Stimulated activated CD4-positive, alpha-beta T cell treated with anti-CD3 and anti-CD28 coated beads, TNF-alpha, amount 100 ng/mL, for 1 hour (primary cell): ENCODE data around the gene PHF20.
"Not testable (repeated sequence)": the region's sequence is repeated elsewhere in the genome, so short reads cannot be mapped to it uniquely, and the experiment has no call there.

ENCODE experiments used
- DNase-seq, 3 donors: peaks; one replicate each; pipeline ENCODE4 v3.0.0-alpha.2; 2020; ENCODE audit warnings: low read depth in 3 of 3, low spot score in 1 of 3

The PHF20 gene

DNA sequence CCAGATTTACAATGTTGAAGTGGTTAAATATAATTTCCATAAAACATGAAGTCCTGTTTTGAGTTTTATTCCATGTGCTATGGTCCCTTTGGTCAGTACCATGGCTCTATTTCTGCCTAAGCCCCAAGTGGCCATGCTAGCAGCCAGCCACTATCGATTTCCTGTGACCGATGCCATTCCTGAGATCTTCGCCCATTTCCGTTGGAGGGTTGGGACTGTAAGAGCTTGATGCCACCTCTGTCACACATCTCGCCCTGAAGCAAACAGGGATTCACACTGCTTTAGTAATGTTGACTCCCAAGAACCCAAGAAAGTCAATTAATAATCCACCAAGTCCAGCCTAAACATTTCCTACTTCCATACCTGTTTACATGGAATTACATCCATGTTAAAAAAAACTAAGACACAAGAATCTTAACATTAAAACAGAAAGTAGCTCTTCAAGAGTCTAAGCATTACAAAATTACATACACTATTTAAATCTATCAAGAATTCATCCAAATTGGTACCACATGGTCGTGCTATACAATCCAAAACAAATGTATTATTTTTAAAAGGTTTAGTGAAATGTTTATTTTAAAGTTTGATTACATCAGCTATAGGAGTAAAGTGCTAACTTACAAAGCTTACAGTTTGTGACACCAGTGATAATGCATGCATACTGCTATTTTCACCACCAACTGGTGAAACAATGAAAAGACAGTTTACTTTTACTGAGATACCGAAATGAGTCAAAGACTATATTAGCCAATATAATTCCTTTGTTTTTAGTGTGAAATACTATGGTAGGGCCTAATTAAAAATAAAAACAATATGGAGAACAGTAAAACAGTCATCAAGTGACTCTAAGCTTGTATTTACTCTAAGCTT is 32.3 kb upstream of the PHF20 start:
- no peak for DNase-seq

GRCh38 chr20:35741892-35742740 is 29.7 kb upstream of the PHF20 start, which contains the start of gene RBM39:
Gene RBM39, minus strand, starts transcription at chr20:35742260. Its CDS starts 1,386 bp downstream, at chr20:35740874.
- DNase-seq: peak; percentile 93 to 99 (median 98)

DNA sequence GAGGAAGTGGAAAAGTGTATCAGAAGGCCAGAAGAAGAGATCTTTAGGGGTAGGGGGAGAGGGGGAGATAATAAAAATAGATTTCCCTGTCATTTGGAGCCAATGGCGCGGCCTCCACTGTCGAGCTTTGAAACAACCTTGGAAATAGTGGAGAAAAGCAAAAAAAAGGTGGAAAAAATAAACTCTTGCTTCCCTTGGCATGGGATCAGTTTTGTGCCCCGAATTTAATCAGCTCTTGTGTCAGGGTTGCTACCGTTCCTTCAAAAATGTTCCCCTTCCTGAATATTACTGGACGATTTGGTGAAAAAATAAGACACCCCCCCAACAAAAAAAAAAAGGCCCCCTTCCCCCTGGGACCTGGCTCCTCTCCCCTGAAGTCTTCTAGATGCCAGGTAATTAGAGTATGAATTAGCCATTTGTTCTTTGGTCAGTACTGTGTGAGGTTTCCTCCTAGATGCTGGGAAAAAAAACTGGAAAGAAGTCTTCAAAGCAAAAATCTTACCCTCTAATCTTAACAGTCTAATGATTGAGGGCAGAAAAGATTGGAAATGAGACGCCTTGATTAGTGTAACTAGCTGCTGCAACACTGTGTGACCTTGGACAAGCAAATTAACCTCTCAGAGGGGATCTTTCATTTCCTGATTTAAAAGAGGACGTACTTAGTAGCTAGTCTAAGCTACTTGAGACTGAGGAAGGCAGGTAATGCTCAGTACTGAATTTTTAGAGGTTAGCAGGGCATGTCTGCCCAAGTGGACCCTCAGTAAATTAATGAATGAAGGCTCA is 28.9 kb upstream of the PHF20 start:
- DNase-seq: no peak

DNA sequence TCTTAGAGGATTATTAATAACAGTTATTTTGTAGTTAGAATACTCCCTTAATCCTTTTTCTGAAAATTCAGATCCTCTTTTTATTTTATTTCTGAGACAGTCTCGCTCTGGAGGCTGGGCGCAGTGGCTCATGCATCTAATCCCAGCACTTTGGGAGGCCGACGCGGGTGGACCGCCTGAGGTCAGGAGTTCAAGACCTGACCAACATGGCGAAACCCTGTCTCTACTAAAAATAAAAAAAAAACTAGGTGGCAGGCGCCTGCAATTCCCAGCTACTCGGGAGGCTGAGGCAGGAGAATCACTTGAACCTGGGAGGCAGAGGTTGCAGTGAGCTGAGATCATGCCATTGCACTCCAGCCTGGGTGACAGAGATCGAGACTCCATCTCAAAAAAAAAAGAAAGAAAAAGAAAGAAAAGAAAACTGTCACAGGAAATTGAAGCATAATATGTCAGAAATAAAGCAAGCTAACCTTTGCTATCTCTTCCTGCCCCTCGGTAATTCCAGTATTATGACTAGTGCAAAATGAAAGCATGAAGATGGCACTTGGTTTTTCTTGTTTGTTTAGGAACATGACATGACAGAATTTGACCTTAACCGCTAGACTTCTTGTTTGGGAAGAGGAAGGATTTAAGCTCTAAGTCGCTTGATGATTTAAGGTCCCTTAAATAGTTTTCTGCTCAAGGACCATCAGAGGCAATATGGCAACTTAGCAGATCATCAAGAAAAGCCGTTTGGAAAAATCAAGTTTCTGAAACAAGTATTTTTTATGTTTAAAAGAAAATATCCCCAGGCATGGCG is 27.9 kb upstream of the PHF20 start:
- no peak for DNase-seq

DNA sequence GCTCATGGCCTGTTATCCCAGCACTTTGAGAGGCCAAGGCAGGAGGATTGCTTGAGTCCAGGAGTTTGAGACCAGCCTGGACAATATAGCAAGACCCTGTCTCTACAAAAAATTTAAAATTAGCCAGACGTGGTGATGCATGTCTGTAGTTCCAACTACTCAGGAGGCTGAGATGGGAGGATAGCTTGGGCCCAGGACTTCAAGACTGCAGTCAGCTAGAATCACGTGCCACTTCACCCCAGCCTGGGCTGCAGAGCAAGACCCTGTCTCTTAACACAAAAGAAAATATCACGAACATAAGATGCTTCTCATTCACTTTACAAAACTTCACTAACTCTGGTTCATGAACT is 27.3 kb upstream of the PHF20 start:
- not testable (repeated sequence) for DNase-seq

GRCh38 chr20:35750611-35751010 is 21.2 kb upstream of the PHF20 start:
- DNase-seq: no peak

DNA sequence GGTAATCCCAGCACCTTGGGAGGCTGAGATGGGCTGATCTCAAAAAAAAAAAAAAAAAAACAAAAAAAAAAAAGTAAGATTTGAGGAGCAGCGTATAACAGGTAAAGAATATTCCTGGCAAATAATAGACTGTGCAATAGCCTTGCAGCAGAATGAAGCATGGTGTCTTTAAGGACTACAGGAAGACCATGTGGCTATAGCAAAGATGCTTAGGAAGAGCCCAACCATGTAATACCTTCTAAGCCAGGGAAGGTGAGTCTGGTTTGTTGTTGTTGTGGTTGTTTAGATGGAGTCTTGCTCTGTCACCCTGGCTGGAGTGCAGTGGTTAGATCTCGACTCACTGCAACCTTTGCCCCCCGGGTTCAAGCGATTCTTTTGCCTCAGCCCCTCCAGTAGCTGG is 15.4 kb upstream of the PHF20 start:
- no peak for DNase-seq

GRCh38 chr20:35757098-35757705 is 14.6 kb upstream of the PHF20 start:
- DNase-seq: no peak

DNA sequence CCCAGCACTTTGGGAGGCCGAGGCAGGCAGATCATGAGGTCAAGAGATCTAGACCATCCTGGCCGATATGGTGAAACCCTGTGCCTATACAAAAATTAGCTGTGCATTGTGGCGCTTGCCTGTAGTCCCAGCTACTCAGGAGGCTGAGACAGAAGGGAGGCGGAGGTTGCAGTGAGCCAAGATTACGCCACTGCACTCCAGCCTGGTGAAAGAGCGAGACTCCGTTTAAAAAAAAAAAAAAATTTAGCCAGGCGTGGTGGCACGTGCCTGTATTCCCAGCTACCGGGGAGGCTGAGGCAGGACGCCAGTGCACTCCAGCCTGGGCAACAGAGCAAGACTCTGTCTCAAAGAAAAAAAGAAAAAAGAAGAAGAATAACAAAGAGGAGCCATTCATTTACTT is 10.3 kb upstream of the PHF20 start:
- DNase-seq: not testable (repeated sequence)

- DNase-seq: no peak
Observed at GRCh38 chr20:35762461-35762860, 9.4 kb upstream of the PHF20 start.

DNA sequence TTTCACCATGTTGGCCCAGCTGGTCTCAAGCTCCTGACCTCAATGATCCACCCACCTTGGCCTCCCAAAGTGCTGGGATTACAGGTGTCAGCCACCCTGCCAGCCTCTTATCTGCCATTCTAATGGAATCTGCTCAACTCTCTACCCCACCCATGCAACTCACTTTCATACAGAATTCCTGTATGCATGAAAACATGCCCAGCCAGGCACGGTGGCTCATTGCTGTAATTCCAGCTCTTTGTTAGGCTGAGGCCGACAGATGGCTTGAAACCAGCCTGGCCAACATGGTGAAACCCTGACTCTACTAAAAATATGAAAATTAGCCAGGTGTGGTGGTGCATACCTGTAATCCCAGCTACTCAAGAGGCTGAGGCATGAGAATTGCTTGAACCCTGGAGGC is 6.9 kb upstream of the PHF20 start:
- DNase-seq: not testable (repeated sequence)

DNA sequence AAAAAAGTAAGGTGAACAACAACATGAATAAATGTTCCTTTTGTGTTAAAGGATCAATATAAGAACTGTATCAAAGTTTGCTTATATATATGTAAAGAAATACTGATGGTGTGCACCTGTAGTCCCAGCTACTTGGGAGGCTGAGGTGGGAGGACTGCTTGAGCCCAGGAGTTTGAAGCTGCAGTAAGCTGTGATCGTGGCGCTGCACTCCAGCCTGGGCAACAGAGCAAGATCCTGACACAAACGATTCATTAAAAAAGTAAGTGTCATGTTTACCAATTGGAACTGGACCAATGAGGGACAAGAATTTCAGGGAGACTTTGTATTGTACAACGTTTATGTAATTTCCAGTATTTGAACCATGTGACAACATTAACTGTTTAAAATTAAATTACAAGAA is 5.0 kb upstream of the PHF20 start:
- no peak for DNase-seq

DNA sequence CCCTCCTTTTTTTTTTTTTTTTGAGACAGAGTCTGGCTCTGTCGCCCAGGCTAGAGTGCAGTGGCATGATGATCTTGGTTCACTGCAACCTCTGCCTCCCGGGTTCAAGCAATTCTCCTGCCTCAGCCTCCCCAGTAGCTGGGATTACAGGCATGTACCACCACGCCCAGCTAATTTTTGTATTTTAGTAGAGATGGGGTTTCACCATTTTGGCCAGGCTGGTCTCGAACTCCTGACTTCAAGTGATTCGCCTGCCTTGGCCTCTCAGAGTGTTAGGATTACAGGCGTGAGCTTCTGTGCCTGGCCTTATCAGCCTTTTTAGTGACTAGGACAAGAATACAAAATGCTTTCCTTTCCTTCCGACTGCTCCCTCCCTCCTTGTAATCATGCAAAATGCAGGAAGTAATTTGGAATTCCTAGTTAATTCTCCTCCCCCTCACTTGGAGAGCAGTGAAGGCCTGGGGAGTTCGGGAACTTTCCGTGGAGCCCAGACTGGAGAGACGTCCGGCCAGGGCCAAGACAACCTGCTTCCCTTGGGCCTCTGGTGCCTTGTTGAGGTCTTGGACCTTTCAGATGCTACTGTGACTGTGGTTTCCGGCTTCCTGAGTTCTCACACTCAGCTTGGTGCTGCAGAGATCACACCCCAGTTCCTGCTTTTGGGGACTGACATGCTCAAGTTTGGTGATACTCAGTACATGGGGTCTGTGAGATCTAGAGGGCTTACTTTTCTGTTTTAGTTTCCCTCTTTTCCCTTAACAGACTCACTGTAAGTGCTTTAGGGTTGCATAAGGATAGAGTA is 3.9 kb upstream of the PHF20 start:
- DNase-seq: peak in 2 of 3 donors; percentile 24

DNA sequence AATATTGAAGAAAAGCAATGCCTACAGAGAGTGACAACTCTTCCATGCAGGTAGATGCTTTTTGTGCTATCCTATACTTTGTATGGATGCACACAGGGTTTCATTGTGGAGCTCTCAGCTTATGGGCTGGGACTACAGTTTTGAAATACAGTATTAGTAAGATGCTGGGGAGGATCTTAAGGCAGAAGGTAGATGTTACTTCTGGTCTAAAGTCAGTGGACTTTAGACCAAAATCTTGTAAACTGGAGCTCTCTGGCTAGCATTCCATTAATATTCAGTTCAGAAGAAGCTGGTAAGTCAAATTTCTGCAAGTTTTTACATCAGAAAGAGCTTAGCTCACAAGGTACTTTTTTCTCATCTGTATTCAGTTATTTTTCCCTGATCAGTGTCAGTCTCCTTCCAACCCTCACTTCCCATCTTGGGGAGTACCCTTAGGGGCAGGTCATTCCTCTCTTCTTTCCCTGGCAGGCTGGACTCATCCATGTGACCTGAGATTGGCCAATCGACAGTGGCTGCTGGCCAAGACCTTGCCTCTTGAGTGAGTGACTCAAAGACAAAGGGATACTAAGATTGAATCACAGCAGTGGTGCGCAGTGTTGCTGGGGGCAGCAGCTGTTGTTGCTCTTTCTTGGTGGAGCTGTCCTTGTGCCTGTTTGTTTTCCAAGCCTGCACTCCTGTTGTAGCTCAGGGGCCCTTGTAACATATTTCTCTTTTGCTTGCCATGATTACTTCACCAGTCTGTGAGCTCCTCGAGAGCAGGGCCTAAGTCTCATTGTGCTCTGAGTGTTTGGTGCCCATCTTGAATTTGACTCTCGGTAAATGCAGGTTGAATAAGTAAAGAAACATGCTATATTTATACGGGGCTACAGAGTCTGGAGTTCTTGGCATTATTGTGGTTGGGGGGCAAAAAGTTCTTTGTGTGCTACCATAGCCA is 2.8 kb upstream of the PHF20 start:
- DNase-seq: no peak

DNA sequence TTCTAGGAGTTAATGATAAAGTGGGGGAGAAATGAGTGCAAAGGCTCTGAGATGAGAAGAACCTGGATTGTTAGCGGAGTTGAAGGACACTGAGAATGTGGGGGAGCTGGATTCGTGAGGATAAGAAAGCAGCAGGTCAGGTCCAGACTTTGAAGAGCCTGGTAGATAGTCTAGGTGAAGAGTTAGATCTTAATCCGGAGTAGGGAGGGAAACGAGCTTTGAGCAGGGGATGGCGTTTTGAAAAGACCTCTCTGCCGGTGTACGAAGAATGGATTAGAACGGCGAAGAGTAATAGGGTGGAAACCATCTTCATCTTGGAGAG is 487 bp upstream of the PHF20 start:
- no peak for DNase-seq

DNA sequence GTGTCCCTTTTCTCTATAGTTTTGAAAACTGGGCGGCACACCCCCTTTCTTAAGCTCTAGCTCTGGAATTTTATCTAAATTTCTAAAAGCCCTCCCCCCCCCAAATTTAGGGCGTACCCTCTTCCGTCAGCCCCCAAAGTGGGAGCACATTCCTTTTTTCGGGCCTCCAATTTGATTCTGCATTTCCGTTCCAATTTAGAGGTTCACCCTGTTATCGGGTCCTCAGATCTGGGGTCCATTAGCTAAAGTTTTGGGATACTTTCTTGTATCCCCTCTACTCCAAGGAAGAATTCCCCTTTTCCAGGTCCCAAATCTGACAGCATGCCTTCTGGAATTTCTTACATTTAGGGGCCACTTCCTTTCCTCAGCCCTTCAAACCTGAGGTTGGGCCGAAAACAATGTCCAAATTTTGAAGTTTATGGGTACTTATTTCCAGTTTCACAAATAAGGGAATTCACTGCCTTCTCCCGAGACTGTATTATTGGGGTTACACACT is 796 bp downstream of the PHF20 start:
- no peak for DNase-seq

GRCh38 chr20:35773154-35773751 is 1.4 kb downstream of the PHF20 start:
- no peak for DNase-seq

GRCh38 chr20:35774391-35774790 is 2.6 kb downstream of the PHF20 start:
- no peak for DNase-seq
